HG03139 (cell line): Measurements from ENCODE around the gene CAST.

ENCODE experiments used
- ATAC-seq: cut with Tn5 transposase; IDR thresholded peaks from one replicate; pipeline ENCODE4 v1.9.1; 2021; ENCODE audit not compliant: unreplicated experiment

CAST gene

DNA sequence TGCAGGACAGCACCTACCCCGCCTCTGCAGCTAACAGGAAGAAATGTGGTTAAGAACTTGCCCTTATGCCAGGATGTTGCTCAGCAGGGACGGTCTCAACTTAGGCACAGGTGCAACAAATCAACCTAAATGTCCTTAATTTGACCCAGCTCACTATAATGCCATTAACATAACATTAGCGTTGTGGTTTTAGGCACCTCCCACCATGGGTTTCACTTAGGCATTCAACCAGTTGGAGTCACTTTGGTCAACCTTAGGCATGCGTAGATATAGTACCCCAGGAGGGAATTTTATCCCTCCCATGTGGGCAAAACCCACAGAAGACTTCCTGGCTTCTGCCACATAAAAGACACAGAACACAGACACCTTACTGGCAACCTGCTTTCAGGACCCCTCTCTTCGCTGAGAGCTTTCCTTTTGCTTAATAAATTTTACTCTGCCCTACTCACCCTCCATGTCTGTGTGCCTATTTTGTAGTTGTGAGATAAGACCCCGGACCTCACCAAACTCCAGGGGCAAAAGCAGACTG is 154.3 kb downstream of the CAST start:
- peak; percentile 77 for ATAC-seq

DNA sequence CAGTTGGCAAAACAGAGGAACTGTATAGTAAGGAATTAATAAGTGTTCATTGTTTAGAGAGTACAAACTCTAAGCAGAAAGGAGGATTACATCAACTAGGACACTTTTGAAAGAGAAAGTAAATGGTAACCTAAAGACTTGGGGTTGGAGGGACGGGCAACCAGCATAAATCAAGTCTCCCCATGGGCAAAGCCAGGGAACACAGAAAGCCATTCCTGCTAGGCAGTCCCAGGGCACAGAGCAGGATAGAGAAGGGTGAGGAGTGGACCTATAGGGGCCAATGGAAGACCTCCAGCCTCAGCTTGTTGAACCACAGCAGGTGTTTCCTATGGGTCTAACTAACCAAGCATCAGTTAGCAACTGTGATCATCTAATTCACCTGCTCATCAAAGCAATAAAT is 154.8 kb downstream of the CAST start:
- ATAC-seq: peak; percentile 21

DNA sequence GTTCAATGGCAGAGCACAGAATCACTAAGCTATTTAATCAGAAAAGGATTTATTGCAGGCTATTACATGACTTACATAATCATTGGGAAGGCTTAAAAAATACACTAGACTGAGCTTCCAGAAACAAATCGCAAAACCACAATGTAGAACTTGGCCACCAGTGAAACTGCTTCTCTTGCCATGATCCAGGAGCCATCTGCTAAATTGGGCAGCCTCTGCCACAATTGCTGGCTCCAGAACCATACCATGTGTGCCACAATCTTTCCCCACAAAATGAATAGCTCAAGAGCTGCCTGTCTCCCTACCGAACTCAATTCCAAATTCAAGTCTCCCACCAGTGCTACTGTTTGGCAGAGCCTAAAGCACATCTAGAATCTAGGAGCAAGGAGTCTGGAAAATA is 155.3 kb downstream of the CAST start:
- no peak for ATAC-seq

DNA sequence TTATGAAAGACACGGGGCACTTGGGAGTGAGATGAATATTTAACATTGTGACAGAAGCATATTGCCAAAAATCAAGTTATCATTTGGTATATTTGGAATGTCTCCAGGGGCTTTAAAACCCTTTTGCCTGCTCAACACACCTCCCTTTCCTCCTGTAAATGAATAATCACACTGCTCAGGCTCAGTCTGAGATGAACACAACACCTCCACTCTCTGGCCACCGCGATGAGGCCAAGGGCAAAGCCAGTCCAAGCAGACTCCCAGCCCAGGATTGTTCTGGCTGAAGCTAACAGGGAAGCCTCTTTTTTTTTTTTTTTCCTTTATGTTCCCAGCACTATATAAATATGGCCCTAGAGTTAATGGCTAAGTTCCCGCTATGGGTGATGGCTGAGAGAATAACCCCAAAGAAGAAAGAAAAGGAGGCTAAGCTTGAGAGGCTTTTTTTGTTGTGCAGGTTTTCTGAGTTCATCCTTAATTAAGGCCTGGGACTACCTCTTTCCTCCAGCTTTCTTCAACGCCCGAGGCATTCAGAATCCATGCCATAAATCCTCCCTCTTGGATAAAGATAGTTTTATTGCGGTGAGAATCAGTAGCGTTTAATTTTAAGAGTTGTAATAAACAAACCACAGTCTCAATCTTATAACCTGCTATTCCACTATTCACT is 156.1 kb downstream of the CAST start:
- ATAC-seq: no peak

DNA sequence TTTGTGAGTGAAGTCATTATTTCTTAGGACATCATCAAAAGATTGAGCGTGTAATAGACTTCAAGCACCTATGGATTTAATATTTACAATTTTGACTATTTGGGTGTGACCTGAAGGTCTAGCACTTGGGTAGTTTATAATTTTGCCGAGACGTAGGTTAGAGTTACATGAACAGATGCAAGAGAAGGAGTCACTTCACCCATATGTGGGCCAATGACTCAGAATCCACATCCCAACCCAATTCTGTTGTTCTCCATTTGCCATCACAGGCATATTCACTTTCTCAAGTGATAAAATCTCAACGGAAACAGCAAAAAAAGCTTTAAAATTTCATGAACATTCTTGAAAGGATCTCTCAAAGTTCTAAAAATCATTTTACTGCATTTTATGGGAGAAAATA is 157.6 kb downstream of the CAST start:
- no peak for ATAC-seq

DNA sequence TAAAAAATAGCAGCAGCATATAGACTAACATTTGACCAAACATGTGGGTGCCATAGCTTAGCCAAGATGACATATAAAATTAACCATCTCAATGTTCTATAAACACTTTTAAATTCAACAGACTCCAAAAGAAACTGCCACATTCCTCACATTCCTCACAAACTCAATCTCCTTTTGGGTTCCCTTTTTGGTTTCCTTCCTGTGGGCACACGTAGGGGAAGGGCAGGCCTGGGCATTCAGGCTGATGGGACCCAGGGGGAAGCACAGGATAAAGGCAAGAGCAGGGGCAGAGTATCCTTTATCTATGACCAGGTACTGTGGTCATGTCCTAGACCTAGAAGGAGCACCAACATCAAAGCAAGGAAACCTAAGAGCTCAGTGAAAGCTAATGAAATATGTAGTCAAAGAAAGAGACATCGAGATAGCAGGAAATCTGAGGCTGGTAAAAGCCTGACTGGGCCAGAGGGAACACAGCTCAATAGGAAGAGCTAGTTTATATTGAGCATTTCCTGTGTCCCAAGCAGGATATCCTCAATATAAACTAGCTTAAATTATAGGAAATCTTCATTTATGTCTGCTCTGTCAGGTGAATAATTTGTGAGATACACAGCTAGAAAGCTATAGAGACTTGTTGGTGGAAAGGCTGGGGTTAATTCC is 159.2 kb downstream of the CAST start:
- no peak for ATAC-seq

DNA sequence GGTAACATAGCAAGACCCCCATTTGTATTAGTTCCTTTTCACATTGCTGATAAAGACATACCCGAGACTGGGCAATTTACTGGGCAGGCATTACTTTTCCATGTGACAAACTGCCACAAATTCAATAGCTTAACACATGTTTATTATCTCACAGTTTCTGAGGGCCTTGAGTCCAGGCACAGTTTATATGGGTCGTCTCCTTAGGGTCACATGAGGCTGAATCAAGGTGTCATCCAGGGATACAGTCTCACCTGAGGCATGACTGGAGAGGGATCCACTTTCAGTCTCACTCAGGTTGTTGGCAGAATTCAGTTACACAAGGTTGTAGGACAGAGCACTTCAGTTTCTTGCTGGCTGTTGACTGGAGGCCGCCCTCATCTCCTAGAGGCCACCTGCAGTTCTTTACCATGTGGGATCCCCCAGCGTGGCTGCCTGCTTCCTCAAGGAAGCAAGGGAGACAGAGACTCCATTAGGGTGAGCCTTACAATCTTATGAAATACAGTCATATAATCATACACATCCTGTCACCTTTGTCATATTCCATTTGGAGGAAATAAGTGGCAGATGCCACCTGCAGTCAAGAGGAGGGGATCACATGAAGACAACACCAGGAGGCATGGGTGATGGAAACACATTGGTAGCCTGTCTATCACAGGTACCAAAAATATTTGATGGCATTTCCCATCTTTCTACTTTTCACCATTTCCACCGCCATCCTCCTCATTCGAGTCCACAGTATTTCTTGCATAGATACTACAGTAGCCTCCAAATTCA is 160.7 kb downstream of the CAST start:
- no peak for ATAC-seq

DNA sequence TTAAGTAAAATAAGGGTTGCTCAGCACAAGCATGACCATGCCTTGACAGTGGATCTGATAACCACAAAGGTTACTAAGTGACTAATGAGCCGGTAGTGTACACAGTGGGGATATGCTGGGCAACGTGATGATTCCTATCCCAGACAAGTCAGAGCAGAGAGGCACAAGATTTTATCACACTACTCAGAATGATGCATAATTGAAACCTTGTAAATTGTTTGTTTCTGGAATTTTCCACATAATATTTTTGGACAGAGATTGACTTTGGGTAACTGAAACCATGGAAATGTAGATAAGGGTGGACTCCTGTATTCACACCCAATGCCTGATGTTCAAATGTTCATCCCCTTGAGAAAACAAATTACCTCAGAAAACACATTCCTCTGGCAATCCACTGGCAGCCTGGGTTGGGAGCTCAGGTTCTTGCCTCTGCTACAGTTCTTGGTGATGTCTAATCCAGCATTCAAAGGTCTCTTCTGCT is 161.8 kb downstream of the CAST start:
- ATAC-seq: peak; percentile 99
